SK-N-MC (cell line): ENCODE data around the gene VAT1L.

Experiments used
- DNase-seq: peaks from one replicate; pipeline ENCODE4 v3.0.0-alpha.2; 2011; ENCODE audit warnings: low read depth, low spot score
- H3K27ac ChIP-seq: fragments of 200-600 bp; sonication (generic); 2 replicates; pipeline ENCODE4 v1.5.1; 2016; ENCODE audit warnings: mixed run types
- H3K36me3 ChIP-seq: fragments of 200-600 bp; sonication (generic); 2 replicates; pipeline ENCODE4 v1.6.1; 2017; ENCODE audit warnings: antibody characterized with exemption, low read length, mixed read lengths; ENCODE audit not compliant: insufficient read depth
- H3K4me3 ChIP-seq: fragments of 200-600 bp; sonication (generic); 2 replicates; pipeline ENCODE4 v1.5.1; 2016
- H3K9ac ChIP-seq: fragments of 200-600 bp; sonication (generic); 2 replicates; pipeline ENCODE4 v1.8.0; 2017; ENCODE audit warnings: mixed run types, mixed read lengths; ENCODE audit not compliant: insufficient read length
- H3K9me3 ChIP-seq: fragments of 200-600 bp; sonication (generic); 2 replicates; pipeline ENCODE4 v1.6.1; 2017; ENCODE audit warnings: low read depth, mild to moderate bottlenecking, antibody characterized with exemption, low read length, moderate library complexity, mixed read lengths
- EZH2 ChIP-seq: fragments of 200-600 bp; sonication (generic); IDR thresholded peaks from one replicate; pipeline ENCODE4 v1.6.1; 2017; ENCODE audit warnings: antibody characterized with exemption
- FOXP2 ChIP-seq: optimal IDR thresholded peaks from 2 replicates; pipeline ENCODE3; 2011; ENCODE audit warnings: mild to moderate bottlenecking, moderate library complexity; ENCODE audit not compliant: insufficient read depth; ENCODE audit errors: extremely low read length, control extremely low read depth
- POLR2AphosphoS5 ChIP-seq: IDR thresholded peaks from 2 replicates; pipeline ENCODE4 v1.6.1; 2012; ENCODE audit warnings: mild to moderate bottlenecking, low read depth, low read length, borderline replicate concordance

VAT1L gene

GRCh38 chr16:77922228-77922754, 133.9 kb downstream of the VAT1L start:
- Histone ChIP-seq H3K9ac (no peak overlapping the region), H3K9me3 (no peaks in the 10 kb centered on the region), H3K27ac (no peak overlapping the region), H3K4me3 (no peak overlapping the region), H3K36me3 (no peaks in the 10 kb centered on the region)
- DNase-seq, result no peak
- TF ChIP-seq EZH2 (no peak), FOXP2 (no peak), POLR2AphosphoS5 (no peak)

DNA sequence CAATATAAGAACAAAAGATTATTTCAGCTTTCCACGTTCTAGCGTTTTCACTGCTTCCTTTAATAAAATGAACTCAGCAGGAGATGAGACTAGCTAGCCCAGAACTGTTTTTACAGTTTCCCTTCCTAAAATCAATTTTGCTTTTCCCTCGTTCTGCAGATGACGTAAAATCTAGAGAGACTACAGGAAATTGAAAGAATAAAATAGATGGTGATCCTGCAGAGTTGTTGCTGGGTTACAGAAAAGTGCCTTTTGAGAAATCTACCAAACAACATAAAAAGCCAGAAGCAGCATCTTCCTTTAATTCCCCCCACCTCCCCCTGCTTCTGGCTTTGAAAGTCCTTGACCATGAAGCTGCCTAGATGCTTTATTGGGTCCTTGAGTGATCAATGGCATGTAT, 137.2 kb downstream of the VAT1L start:
- no peaks in the 10 kb centered on the region for H3K36me3 ChIP-seq
- TF ChIP-seq FOXP2 (no peak), EZH2 (no peak), POLR2AphosphoS5 (no peak)
- DNase-seq, result no peak
- no peak overlapping the region for H3K27ac ChIP-seq
- H3K4me3 ChIP-seq, result no peak overlapping the region
- H3K9me3 ChIP-seq, result no peaks in the 10 kb centered on the region
- no peak overlapping the region for H3K9ac ChIP-seq

- Histone ChIP-seq H3K9ac (no peak overlapping the region), H3K36me3 (no peaks in the 10 kb centered on the region), H3K4me3 (no peak overlapping the region), H3K9me3 (no peaks in the 10 kb centered on the region), H3K27ac (no peak overlapping the region)
- TF ChIP-seq FOXP2, result no peak
- no peak for DNase-seq
These were observed 139.7 kb downstream of the VAT1L start for GRCh38 chr16:77928096-77928495.

DNA sequence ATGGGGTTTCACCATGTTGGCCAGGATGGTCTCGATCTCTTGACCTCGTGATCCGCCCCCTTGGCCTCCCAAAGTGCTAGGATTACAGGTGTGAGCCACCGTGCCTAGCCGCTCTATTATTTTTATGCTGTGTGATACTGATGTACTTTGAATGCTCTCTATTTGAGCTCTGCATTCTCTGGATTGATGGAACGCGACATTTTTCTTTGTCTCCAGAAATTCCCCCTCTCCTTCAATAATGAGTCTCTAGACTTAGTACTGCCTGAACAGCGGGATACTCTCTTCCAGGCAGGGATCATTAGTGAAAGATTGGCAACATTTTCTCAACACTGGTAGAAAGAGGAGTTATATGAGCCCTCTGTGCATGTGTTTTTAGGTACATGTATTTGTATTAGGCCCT, 140.6 kb downstream of the VAT1L start:
- Histone ChIP-seq H3K9me3 (no peaks in the 10 kb centered on the region), H3K4me3 (no peak overlapping the region), H3K9ac (no peak overlapping the region), H3K27ac (no peak overlapping the region), H3K36me3 (no peaks in the 10 kb centered on the region)
- TF ChIP-seq FOXP2, result no peak
- TF ChIP-seq EZH2, result no peak
- no peak for TF ChIP-seq POLR2AphosphoS5
- DNase-seq, result no peak

DNA sequence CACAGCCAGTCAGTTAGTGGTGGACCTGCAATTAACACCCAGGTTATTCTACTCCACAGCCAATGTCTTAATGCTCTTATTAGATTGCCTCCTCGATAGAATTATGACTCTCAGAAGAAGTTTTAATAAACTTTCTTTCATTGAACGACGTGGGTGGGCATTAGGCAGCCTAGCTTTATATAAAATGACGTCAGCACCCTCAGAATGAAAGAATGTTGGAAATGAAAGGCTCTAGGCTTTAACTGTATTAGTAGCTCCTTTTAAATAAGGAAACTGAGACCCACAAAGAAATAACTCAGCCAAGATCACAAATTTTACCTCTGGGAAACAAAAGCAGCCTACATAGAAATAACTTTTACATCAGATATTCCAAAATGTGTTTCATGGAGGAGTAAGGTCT, 142.7 kb downstream of the VAT1L start:
- Histone ChIP-seq H3K9ac (no peak overlapping the region), H3K9me3 (no peaks in the 10 kb centered on the region), H3K27ac (no peak overlapping the region), H3K36me3 (no peaks in the 10 kb centered on the region), H3K4me3 (no peak overlapping the region)
- TF ChIP-seq EZH2 (no peak), FOXP2 (no peak), POLR2AphosphoS5 (no peak)
- no peak for DNase-seq

- Histone ChIP-seq H3K4me3 (no peak overlapping the region), H3K9ac (no peak overlapping the region), H3K27ac (no peak overlapping the region), H3K36me3 (no peaks in the 10 kb centered on the region), H3K9me3 (no peaks in the 10 kb centered on the region)
- no peak for TF ChIP-seq POLR2AphosphoS5
- no peak for TF ChIP-seq EZH2
- TF ChIP-seq FOXP2, result no peak
- no peak for DNase-seq
These were observed 149.2 kb downstream of the VAT1L start for GRCh38 chr16:77937473-77938149.

DNA sequence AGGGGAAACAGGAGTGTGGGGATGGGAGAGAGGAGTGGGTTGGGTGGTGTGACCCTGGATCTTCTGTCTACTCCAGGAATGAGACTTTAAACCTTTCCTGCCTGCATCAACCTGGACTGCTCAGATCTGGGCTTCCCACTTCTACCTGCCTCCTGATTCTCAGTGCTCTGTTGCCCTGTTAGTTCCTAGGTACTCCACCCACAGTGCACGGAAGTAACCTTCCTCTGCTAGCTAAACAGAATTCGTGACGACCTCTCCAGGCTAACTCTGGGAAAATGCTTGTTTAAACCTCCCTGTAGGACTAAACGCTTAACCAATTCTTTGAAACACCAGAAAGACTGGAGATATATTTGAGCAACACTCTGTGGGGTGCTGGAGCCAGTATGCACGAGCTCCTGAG, 150.5 kb downstream of the VAT1L start:
- Histone ChIP-seq H3K27ac (no peak overlapping the region), H3K36me3 (no peaks in the 10 kb centered on the region), H3K9ac (no peak overlapping the region), H3K4me3 (no peak overlapping the region), H3K9me3 (no peaks in the 10 kb centered on the region)
- TF ChIP-seq POLR2AphosphoS5, result no peak
- TF ChIP-seq FOXP2, result no peak
- TF ChIP-seq EZH2, result no peak
- no peak for DNase-seq

- no peak overlapping the region for H3K4me3 ChIP-seq
- no peak overlapping the region for H3K27ac ChIP-seq
- H3K9me3 ChIP-seq, result no peaks in the 10 kb centered on the region
- H3K9ac ChIP-seq, result no peak overlapping the region
- DNase-seq, result no peak
- TF ChIP-seq EZH2, result no peak
- no peak for TF ChIP-seq POLR2AphosphoS5
- no peaks in the 10 kb centered on the region for H3K36me3 ChIP-seq
These were observed 151.6 kb downstream of the VAT1L start for GRCh38 chr16:77939968-77940367.

GRCh38 chr16:77943801-77944200, 155.4 kb downstream of the VAT1L start:
- Histone ChIP-seq H3K4me3 (no peak overlapping the region), H3K9me3 (no peaks in the 10 kb centered on the region), H3K9ac (no peak overlapping the region), H3K36me3 (no peaks in the 10 kb centered on the region), H3K27ac (no peak overlapping the region)
- DNase-seq, result no peak
- no peak for TF ChIP-seq FOXP2
- TF ChIP-seq EZH2, result no peak
- TF ChIP-seq POLR2AphosphoS5, result no peak
